HepG2 (cell line): ENCODE measurements around the gene CARMIL3. TPM values are rescaled to one million over a fixed set of nuclear protein-coding genes. Genes with fewer than 3 reads are reported as not detected.

Experiments
- FIP1L1 ChIP-seq: fragments of 200-400 bp; formaldehyde crosslinking; IDR thresholded peaks from 2 replicates; pipeline ENCODE4 v1.6.1; 2018; ENCODE audit warnings: low read depth, mild to moderate bottlenecking, low read length, moderate library complexity, borderline replicate concordance; ENCODE audit not compliant: insufficient read depth
- GTF2F1 ChIP-seq: fragments of 150-350 bp; IDR thresholded peaks from 2 replicates; pipeline ENCODE4 v1.6.1; 2014; ENCODE audit warnings: low read length
- KDM6A ChIP-seq: IDR thresholded peaks from 2 replicates; pipeline ENCODE4 v1.6.1; 2016; ENCODE audit warnings: low read depth
- LCORL ChIP-seq, 2 experiments: fragments of 450-650 bp in 1 of 2; sonication (generic) in 1 of 2; formaldehyde crosslinking in 1 of 2; IDR thresholded peaks; 2 replicates each; pipeline versions ENCODE4 v1.5.0 to v1.6.1; 2017 to 2020; ENCODE audit warnings: antibody characterized with exemption in 1 of 2, missing genetic modification reagents in 1 of 2
- MAFG ChIP-seq: sonication (generic); formaldehyde crosslinking; IDR thresholded peaks from 2 replicates; pipeline ENCODE4 v1.5.1; 2020; ENCODE audit warnings: mild to moderate bottlenecking, missing genetic modification reagents
- MLLT10 ChIP-seq: sonication (generic); formaldehyde crosslinking; IDR thresholded peaks from 2 replicates; pipeline ENCODE4 v1.4.0; 2020; ENCODE audit warnings: missing genetic modification reagents
- NBN ChIP-seq: fragments of 450-650 bp; conservative IDR thresholded peaks from 2 replicates; pipeline ENCODE4 v1.6.1; 2017
- NFYC ChIP-seq: IDR thresholded peaks from 2 replicates; pipeline ENCODE4 v1.6.1; 2016; ENCODE audit warnings: missing genetic modification reagents, missing compliant biosample characterization
- PITX1 ChIP-seq: sonication (generic); formaldehyde crosslinking; IDR thresholded peaks from 2 replicates; pipeline ENCODE4 v1.5.1; 2020; ENCODE audit warnings: mild to moderate bottlenecking, missing genetic modification reagents
- SAFB2 ChIP-seq: sonication (generic); formaldehyde crosslinking; IDR thresholded peaks from 2 replicates; pipeline ENCODE4 v1.5.1; 2020; ENCODE audit warnings: missing genetic modification reagents, low read depth, mild to moderate bottlenecking, borderline replicate concordance
- SOX13 ChIP-seq, 3 experiments: fragments of 450-650 bp in 1 of 3; sonication (generic) in 1 of 3; formaldehyde crosslinking in 1 of 3; IDR thresholded peaks in 2 of 3; conservative IDR thresholded peaks in 1 of 3; 2 replicates each; pipeline versions ENCODE4 v1.5.0 to v1.6.1; 2016 to 2020; ENCODE audit warnings: antibody characterized with exemption in 1 of 3, mild to moderate bottlenecking in 1 of 3, missing compliant biosample characterization in 1 of 3, missing genetic modification reagents in 1 of 3, moderate library complexity in 1 of 3
- SOX5 ChIP-seq: IDR thresholded peaks from 2 replicates; pipeline ENCODE4 v1.6.1; 2016; ENCODE audit warnings: borderline replicate concordance
- TBP ChIP-seq: sonication (generic); formaldehyde crosslinking; IDR thresholded peaks from 2 replicates; pipeline ENCODE4 v1.5.0; 2020; ENCODE audit warnings: missing genetic modification reagents
- ZNF292 ChIP-seq: sonication (generic); formaldehyde crosslinking; IDR thresholded peaks from 2 replicates; pipeline ENCODE4 v1.8.1; 2022; ENCODE audit warnings: mild to moderate bottlenecking, low read depth, missing genetic modification reagents, borderline replicate concordance
- ZNF296 ChIP-seq: sonication (generic); formaldehyde crosslinking; conservative IDR thresholded peaks from 2 replicates; pipeline ENCODE4 v1.5.0; 2020; ENCODE audit warnings: mild to moderate bottlenecking, missing genetic modification reagents
- ZNF556 ChIP-seq: sonication (generic); formaldehyde crosslinking; IDR thresholded peaks from 2 replicates; pipeline ENCODE4 v1.4.0; 2020; ENCODE audit warnings: mild to moderate bottlenecking, missing genetic modification reagents, borderline replicate concordance
- ZNF7 ChIP-seq: IDR thresholded peaks from 2 replicates; pipeline ENCODE4 v1.6.1; 2016; ENCODE audit warnings: missing biosample characterization, missing genetic modification reagents
- ZNF724P ChIP-seq: sonication (generic); formaldehyde crosslinking; IDR thresholded peaks from 2 replicates; pipeline ENCODE4 v1.8.0; 2022; ENCODE audit warnings: missing genetic modification reagents, borderline replicate concordance
- ZNF737 ChIP-seq: sonication (generic); formaldehyde crosslinking; IDR thresholded peaks from 2 replicates; pipeline ENCODE4 v1.5.0; 2020; ENCODE audit warnings: missing genetic modification reagents, mild to moderate bottlenecking, borderline replicate concordance
- ZSCAN30 ChIP-seq: sonication (generic); formaldehyde crosslinking; IDR thresholded peaks from 2 replicates; pipeline ENCODE4 v1.5.0; 2020; ENCODE audit warnings: mild to moderate bottlenecking, missing genetic modification reagents
- ZSCAN31 ChIP-seq: sonication (generic); formaldehyde crosslinking; IDR thresholded peaks from 2 replicates; pipeline ENCODE4 v1.5.0; 2020; ENCODE audit warnings: low read depth, mild to moderate bottlenecking, missing genetic modification reagents
- polyA plus RNA-seq, 8 experiments: library from polyadenylated mRNA; depleted of rRNA in 3 of 8; stranded (reverse) in 7 of 8; unstranded in 1 of 8; fragments of >200 nt; fragmentation: Illumina TruSeq in 4 of 8; extraction: Trizol in 4 of 8; gene quantifications; 2 replicates each; pipeline versions ENCODE4 v1.2.1 to v1.2.3, GENCODE V29; 2011 to 2016; ENCODE audit warnings: low read depth in 4 of 8, missing spikeins in 1 of 8, mixed read lengths in 1 of 8; ENCODE audit not compliant: insufficient read depth in 1 of 8
- total RNA-seq, 5 experiments: library from RNA; depleted of rRNA; stranded (reverse); fragments of >200 nt; fragmentation: Illumina TruSeq; extraction: Trizol; gene quantifications; 2 replicates each; pipeline ENCODE4 v1.2.3, GENCODE V29; 2016; ENCODE audit warnings: low read depth in 1 of 5
- TF ChIP-seq, protein P1 (sequence below): IDR thresholded peaks from 2 replicates; pipeline ENCODE4 v1.6.1; 2016; ENCODE audit warnings: low read depth
- TF ChIP-seq, protein P2 (sequence below): sonication (generic); formaldehyde crosslinking; IDR thresholded peaks from 2 replicates; pipeline ENCODE4 v1.8.1; 2023; ENCODE audit warnings: mild to moderate bottlenecking, missing genetic modification reagents
- TF ChIP-seq, protein P3 (sequence below), 2 experiments: sonication (generic) in 1 of 2; formaldehyde crosslinking in 1 of 2; IDR thresholded peaks; 2 replicates each; pipeline versions ENCODE4 v1.4.0 to v1.6.1; 2018 to 2020; ENCODE audit warnings: missing genetic modification reagents in 2 of 2, borderline replicate concordance in 1 of 2, low read depth in 1 of 2, mild to moderate bottlenecking in 1 of 2, missing biosample characterization in 1 of 2

The CARMIL3 gene
- total and polyA plus RNA-seq, 2 of the 13 experiments (the other 11 are each of a cell fraction or from before 2014, with no cell fraction given), result 0.27 to 0.55 TPM

DNA sequence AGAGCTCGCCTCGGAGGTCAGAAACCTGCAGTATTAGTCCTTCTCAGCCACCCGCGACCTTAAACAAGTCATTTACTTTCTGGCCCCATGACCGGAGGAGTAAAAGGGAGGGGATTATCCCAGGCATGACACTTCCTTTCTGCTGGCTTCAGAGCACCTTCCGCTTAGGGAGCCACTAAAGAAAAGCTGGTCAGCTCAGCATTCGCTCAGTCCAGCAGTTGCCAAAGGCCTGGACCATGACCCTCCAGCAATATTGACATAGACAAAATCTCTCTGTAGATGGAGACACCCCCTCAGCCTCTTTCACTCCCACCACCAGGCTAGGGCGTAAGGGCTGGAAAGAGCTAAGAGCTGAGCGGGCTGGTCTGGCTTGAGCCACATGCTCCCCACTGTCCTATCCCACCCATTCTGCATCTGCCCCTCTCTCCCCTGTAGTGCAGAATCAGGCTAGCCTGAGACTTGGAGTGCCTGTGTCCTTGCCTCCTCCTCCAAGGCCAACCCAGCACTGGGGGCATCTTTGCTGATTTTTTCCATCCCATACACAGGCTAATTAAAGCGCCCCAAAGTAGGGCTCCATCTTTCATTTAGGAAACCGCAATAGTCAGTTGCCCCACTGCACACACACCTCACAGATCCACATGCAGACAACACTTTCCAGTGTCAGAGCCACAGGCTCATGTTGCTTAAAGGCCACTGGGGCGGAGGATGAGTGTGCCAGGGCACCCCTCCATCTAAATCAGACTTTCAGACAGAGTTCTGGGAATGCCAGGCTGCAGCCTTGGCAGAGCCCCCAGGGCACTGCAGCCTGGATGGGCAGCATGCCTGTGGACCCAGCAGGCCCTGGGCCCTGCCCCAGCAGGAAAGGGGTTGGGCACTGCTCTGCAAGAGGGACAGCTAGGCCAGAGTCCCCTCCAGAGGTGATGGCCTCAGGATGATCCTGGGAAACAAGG lies 15.6 kb downstream of the CARMIL3 start (continued):
- peak; percentile 81 for TF ChIP-seq PITX1
- TF ChIP-seq KDM6A (CRISPR knock-in tag), result 0 out of 2 replicates have a peak, but pooled peaks have one; percentile 11
- TF ChIP-seq, protein P1, sequence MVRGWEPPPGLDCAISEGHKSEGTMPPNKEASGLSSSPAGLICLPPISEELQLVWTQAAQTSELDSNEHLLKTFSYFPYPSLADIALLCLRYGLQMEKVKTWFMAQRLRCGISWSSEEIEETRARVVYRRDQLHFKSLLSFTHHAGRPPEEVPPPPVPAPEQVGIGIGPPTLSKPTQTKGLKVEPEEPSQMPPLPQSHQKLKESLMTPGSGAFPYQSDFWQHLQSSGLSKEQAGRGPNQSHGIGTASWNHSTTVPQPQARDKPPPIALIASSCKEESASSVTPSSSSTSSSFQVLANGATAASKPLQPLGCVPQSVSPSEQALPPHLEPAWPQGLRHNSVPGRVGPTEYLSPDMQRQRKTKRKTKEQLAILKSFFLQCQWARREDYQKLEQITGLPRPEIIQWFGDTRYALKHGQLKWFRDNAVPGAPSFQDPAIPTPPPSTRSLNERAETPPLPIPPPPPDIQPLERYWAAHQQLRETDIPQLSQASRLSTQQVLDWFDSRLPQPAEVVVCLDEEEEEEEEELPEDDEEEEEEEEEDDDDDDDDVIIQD (CRISPR knock-in tag), result peak; percentile 44; the same call in 1 of the 2 replicates
- TF ChIP-seq GTF2F1, result no peak
- TF ChIP-seq ZNF296, result peak; percentile 68; the same call in 1 of the 2 replicates
- no peak for TF ChIP-seq ZNF556 (CRISPR knock-in tag)
- TF ChIP-seq, protein P2, sequence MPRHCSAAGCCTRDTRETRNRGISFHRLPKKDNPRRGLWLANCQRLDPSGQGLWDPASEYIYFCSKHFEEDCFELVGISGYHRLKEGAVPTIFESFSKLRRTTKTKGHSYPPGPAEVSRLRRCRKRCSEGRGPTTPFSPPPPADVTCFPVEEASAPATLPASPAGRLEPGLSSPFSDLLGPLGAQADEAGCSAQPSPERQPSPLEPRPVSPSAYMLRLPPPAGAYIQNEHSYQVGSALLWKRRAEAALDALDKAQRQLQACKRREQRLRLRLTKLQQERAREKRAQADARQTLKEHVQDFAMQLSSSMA, result no peak
- TF ChIP-seq FIP1L1, result no peak
- no peak for TF ChIP-seq MAFG (CRISPR knock-in tag)
- no peak for TF ChIP-seq ZSCAN30 (CRISPR knock-in tag)
- TF ChIP-seq NBN, result no peak
- TF ChIP-seq SOX13 (IDR thresholded peaks at IDR 0.05), result no peak
- TF ChIP-seq SOX13 (CRISPR knock-in tag; conservative IDR thresholded peaks at IDR 0.05 in 1 of 2, IDR thresholded peaks at IDR 0.05 in 1 of 2), result peak in 1 of 2 experiments; percentile 36; a peak in 2 of 4 replicates
- no peak for TF ChIP-seq MLLT10 (CRISPR knock-in tag)
- TF ChIP-seq LCORL (IDR thresholded peaks at IDR 0.05), result no peak
- TF ChIP-seq LCORL (CRISPR knock-in tag; IDR thresholded peaks at IDR 0.05), result peak; percentile 95
- peak; percentile 68; the same call in 1 of the 2 replicates for TF ChIP-seq ZNF292 (CRISPR knock-in tag)
- TF ChIP-seq ZNF724P, result no peak; the same call in 1 of the 2 replicates
- no peak for TF ChIP-seq NFYC (CRISPR knock-in tag)
- peak; percentile 32; the same call in 1 of the 2 replicates for TF ChIP-seq SOX5
- peak; percentile 71; the same call in 1 of the 2 replicates for TF ChIP-seq SAFB2 (CRISPR knock-in tag)
- no peak for TF ChIP-seq ZNF7 (CRISPR knock-in tag)
- TF ChIP-seq TBP (CRISPR knock-in tag), result no peak
- TF ChIP-seq, protein P3, sequence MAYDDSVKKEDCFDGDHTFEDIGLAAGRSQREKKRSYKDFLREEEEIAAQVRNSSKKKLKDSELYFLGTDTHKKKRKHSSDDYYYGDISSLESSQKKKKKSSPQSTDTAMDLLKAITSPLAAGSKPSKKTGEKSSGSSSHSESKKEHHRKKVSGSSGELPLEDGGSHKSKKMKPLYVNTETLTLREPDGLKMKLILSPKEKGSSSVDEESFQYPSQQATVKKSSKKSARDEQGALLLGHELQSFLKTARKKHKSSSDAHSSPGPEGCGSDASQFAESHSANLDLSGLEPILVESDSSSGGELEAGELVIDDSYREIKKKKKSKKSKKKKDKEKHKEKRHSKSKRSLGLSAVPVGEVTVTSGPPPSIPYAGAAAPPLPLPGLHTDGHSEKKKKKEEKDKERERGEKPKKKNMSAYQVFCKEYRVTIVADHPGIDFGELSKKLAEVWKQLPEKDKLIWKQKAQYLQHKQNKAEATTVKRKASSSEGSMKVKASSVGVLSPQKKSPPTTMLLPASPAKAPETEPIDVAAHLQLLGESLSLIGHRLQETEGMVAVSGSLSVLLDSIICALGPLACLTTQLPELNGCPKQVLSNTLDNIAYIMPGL (CRISPR knock-in tag; IDR thresholded peaks at IDR 0.05; ENCODE audit: borderline replicate concordance in 1 of 2, low read depth in 1 of 2), result peak; percentile 8 to 52; a peak in 1 of 4 replicates
- TF ChIP-seq ZNF737 (CRISPR knock-in tag), result no peak
- peak; percentile 86; the same call in 1 of the 2 replicates for TF ChIP-seq ZSCAN31 (CRISPR knock-in tag)
